ENCODE measurements around the gene GAB4. TPM values are rescaled to one million over a fixed set of nuclear protein-coding genes. Genes with fewer than 3 reads are reported as not detected.

Gene GAB4
- total and polyA plus RNA-seq, 2 of the 13 experiments (the other 11 are each of a cell fraction or from before 2014, with no cell fraction given) = not detected

GRCh38 chr22:16987822-16988221, 20.2 kb downstream of the GAB4 start:
- FAIRE-seq (no peak), DNase-seq (ENCODE audit: low spot score) (no peak), ATAC-seq (no peak)
- in situ Hi-C loops (cut with HindIII; ENCODE audit: extremely low pct_ligation_motif_present, low pct_unique_long_range_greater_than_20kb) = no loop called here
- Histone ChIP-seq H3K9me3 (ENCODE audit: low read length) (no peaks in the 10 kb centered on the region), H4K20me1 (ENCODE audit: insufficient read depth, low read length) (no peaks in the 10 kb centered on the region), H3K79me2 (ENCODE audit: insufficient read depth, low read length) (no peaks in the 10 kb centered on the region), H3K27ac (ENCODE audit: extremely low read length, insufficient read depth, low read length) (no peak overlapping the region), H3K27me3 (ENCODE audit: control insufficient read depth in 1 of 2, insufficient read depth in 2 of 2, low read length in 2 of 2) (no peaks in the 10 kb centered on the region; a peak in 1 of 5 replicates), H3K9ac (ENCODE audit: insufficient read depth, low read depth, low read length) (no peak overlapping the region), H2AFZ (ENCODE audit: low read length) (no peak overlapping the region), H3K4me1 (ENCODE audit: insufficient read depth, low read length) (no peaks in the 10 kb centered on the region), H3K4me2 (ENCODE audit: low read depth, low read length) (no peak overlapping the region), H3K4me3 (replicated peaks in 1 of 3; ENCODE audit: insufficient read depth in 1 of 3, low read depth in 2 of 3, low read length in 3 of 3) (no peak overlapping the region), H3K36me3 (replicated peaks in 1 of 2; ENCODE audit: control insufficient read depth in 1 of 2, insufficient read depth in 2 of 2, low read length in 2 of 2) (no peaks in the 10 kb centered on the region)
- intact Hi-C loops (cut with micrococcal nuclease; ENCODE audit: unreplicated experiment) = no loop called here
- 53% methylated on average over 7 of the region's 7 CpGs for WGBS (ENCODE audit: low lambda C conversion rate)
- CTCF ChIA-PET (ENCODE audit: low intra/inter-chr PET ratio, low total read pairs) = no interaction called here
- POLR2A ChIA-PET = no interaction called here
- no TSS peak for BruUV-seq (replicated peaks)
- no peak for TF ChIP-seq TGIF2 (CRISPR knock-in tag; IDR thresholded peaks at IDR 0.05)
- TF ChIP-seq EED (CRISPR knock-in tag; IDR thresholded peaks at IDR 0.05) = no peak
- no peak for TF ChIP-seq ZNF770 (CRISPR knock-in tag; IDR thresholded peaks at IDR 0.05)
- TF ChIP-seq MEF2D (CRISPR knock-in tag; IDR thresholded peaks at IDR 0.05) = no peak
- TF ChIP-seq POGZ (CRISPR knock-in tag; IDR thresholded peaks at IDR 0.05) = no peak
- TF ChIP-seq RFX1 (IDR thresholded peaks at IDR 0.05) = no peak
- TF ChIP-seq ZNF781 (CRISPR knock-in tag; IDR thresholded peaks at IDR 0.05; ENCODE audit: borderline replicate concordance, not compliant biosample characterization) = no peak
- no peak for TF ChIP-seq ZXDC (CRISPR knock-in tag; IDR thresholded peaks at IDR 0.05)
- no peak for TF ChIP-seq U2AF1 (optimal IDR thresholded peaks at IDR 0.05; ENCODE audit: low read depth, low read length)
- no peak for TF ChIP-seq ZNF550 (CRISPR knock-in tag; IDR thresholded peaks at IDR 0.05; ENCODE audit: borderline replicate concordance)
- TF ChIP-seq ESRRA (CRISPR knock-in tag; IDR thresholded peaks at IDR 0.05; ENCODE audit: low read depth) = no peak
- TF ChIP-seq RCOR2 (CRISPR knock-in tag; IDR thresholded peaks at IDR 0.05) = no peak
- TF ChIP-seq HNF1A (IDR thresholded peaks at IDR 0.05; ENCODE audit: low read depth) = no peak
- no peak for TF ChIP-seq HNF1A (CRISPR knock-in tag; IDR thresholded peaks at IDR 0.05; ENCODE audit: borderline replicate concordance)
- no peak for TF ChIP-seq ZNF652 (CRISPR knock-in tag; IDR thresholded peaks at IDR 0.05; ENCODE audit: borderline replicate concordance, low read depth)
- no peak for TF ChIP-seq MYC (CRISPR knock-in tag; IDR thresholded peaks at IDR 0.05; ENCODE audit: borderline replicate concordance)
- TF ChIP-seq THAP8 (CRISPR knock-in tag; IDR thresholded peaks at IDR 0.05; ENCODE audit: borderline replicate concordance) = no peak

Measured in HepG2 (cell line).